Activated CD8-positive, alpha-beta memory T cell treated with anti-CD3 and anti-CD28 coated beads for 36 hours (primary cell): ENCODE results near the gene RSF1. TPM values are rescaled to one million over a fixed set of nuclear protein-coding genes. Genes with fewer than 3 reads are reported as not detected.
"Not testable (repeated sequence)": the region's sequence is repeated elsewhere in the genome, so short reads cannot be mapped to it uniquely, and the experiment has no call there.

Source experiments
- CTCF ChIA-PET: fragments of 350-600 bp; sonication (Branson Sonifier 250); formaldehyde crosslinking; loops from one replicate; lab custom pipeline; 2021; ENCODE audit warnings: antibody characterized with exemption; lab: Charles Lee
- POLR2A ChIA-PET: fragments of 350-600 bp; sonication (Branson Sonifier 250); formaldehyde crosslinking; loops from one replicate; lab custom pipeline; 2021; ENCODE audit warnings: antibody characterized with exemption; lab: Charles Lee
- total RNA-seq, 2 experiments: library from RNA; stranded (reverse); gene quantifications; one replicate each; pipeline ENCODE4 v1.2.3, GENCODE V29; 2021

The RSF1 gene, protein sequence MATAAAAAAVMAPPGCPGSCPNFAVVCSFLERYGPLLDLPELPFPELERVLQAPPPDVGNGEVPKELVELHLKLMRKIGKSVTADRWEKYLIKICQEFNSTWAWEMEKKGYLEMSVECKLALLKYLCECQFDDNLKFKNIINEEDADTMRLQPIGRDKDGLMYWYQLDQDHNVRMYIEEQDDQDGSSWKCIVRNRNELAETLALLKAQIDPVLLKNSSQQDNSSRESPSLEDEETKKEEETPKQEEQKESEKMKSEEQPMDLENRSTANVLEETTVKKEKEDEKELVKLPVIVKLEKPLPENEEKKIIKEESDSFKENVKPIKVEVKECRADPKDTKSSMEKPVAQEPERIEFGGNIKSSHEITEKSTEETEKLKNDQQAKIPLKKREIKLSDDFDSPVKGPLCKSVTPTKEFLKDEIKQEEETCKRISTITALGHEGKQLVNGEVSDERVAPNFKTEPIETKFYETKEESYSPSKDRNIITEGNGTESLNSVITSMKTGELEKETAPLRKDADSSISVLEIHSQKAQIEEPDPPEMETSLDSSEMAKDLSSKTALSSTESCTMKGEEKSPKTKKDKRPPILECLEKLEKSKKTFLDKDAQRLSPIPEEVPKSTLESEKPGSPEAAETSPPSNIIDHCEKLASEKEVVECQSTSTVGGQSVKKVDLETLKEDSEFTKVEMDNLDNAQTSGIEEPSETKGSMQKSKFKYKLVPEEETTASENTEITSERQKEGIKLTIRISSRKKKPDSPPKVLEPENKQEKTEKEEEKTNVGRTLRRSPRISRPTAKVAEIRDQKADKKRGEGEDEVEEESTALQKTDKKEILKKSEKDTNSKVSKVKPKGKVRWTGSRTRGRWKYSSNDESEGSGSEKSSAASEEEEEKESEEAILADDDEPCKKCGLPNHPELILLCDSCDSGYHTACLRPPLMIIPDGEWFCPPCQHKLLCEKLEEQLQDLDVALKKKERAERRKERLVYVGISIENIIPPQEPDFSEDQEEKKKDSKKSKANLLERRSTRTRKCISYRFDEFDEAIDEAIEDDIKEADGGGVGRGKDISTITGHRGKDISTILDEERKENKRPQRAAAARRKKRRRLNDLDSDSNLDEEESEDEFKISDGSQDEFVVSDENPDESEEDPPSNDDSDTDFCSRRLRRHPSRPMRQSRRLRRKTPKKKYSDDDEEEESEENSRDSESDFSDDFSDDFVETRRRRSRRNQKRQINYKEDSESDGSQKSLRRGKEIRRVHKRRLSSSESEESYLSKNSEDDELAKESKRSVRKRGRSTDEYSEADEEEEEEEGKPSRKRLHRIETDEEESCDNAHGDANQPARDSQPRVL (N-terminal part only)
- total RNA-seq = 10 to 100 TPM; 40.5 to 47.6 TPM

DNA sequence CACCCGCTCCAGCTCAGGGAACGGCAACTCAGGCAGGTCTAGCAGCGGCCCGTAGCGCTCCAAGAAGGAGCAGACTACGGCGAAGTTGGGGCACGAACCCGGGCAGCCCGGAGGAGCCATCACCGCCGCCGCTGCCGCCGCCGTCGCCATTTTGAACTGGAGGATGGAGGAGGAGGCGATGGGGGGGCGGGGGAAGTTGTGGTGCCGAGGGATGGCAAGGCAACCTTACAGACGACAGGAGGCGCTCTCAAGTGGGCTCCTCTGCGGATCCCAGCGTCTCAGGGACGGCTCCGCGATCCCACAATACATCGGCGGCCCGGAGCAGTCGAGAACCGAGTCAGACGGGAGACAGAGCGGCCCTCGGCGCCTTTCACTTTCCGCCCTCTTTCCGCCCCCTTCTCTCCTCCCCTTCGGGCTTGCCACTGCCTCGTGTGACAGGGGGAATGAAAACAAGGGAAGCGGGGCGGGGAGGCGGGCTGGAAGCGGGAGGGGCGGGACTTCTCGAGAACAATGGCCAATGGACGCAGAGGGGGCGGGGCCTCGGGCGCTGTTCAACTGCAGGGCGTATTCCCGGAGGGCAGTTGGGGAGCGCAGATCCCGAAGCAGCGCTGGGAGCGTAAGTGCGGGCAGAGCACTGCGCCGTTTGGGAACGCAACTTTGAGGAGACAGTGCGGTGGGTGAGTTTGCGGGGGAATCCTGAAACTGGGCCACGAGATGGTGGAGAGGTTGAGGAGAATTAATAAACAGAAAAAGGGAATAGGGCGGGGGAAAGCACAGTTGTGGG, at the start of gene RSF1, which contains the start of gene AAMDC:
Gene RSF1, minus strand, starts transcription at position 158 of the 784 bp plus-strand sequence. Its CDS starts 8 bp downstream, at position 150.
Gene AAMDC, plus strand, starts transcription at position 580 of the 784 bp plus-strand sequence. CDS start 21,353 bp downstream, outside the sequence.
- ChIA-PET POLR2A (no interaction called here), CTCF (no interaction called here)

- CTCF ChIA-PET = no interaction called here
- POLR2A ChIA-PET = no interaction called here
Measured at GRCh38 chr11:77868744-77869143, 48.2 kb upstream of the RSF1 start.

GRCh38 chr11:77866336-77866735, 45.8 kb upstream of the RSF1 start:
- POLR2A ChIA-PET = no interaction called here
- CTCF ChIA-PET = no interaction called here

DNA sequence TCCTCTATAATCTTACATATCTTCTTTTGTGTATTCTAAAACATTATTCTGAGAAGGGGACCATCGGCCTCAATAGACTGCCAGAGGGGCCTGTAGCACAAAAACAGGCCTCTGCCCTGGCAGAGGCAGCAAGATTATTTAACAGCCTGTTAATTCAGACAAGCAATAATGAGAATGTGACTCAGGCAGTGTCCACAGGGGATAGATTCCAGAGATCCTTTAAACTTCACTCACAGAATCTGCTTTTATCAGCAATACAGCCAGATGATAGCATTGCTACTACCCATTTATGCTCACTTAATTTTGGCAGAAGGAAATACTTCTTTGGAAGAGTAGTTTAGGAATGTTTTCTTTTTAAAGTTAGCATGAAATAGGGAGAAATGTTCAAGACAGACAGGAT, 45.3 kb upstream of the RSF1 start:
- CTCF ChIA-PET = no interaction called here
- POLR2A ChIA-PET = no interaction called here

DNA sequence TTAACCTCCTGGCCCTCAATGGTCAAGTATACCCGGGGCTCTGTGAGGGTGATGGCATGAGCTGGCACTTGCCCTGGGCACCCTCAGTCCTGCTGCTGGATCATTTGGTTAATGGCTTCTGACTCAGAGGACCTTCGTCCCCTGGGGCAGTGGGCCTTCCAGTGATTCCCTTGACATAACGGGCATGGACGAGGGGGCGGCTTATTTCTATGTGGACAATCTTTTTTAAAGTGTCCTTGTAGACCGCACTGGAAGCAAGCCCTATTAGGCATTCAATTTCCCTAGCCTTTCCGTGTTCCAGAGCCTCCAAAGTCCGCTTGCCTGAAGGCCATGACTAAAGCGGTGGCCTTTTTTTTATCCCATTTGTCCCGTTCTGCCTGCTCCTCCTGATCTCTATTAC, 40.9 kb upstream of the RSF1 start:
- POLR2A ChIA-PET, CTCF ChIA-PET: not testable (repeated sequence)

- POLR2A ChIA-PET = not testable (repeated sequence)
- CTCF ChIA-PET = interaction anchor here (0.7 kb wide), 1 partner anchor 389 kb away, joined by 3 read pairs; no protein-coding TSS in a partner anchor
Measured at GRCh38 chr11:77857906-77858457, 37.5 kb upstream of the RSF1 start.

- POLR2A ChIA-PET = no interaction called here
- CTCF ChIA-PET = no interaction called here
Measured at GRCh38 chr11:77854838-77855237, 34.3 kb upstream of the RSF1 start.

DNA sequence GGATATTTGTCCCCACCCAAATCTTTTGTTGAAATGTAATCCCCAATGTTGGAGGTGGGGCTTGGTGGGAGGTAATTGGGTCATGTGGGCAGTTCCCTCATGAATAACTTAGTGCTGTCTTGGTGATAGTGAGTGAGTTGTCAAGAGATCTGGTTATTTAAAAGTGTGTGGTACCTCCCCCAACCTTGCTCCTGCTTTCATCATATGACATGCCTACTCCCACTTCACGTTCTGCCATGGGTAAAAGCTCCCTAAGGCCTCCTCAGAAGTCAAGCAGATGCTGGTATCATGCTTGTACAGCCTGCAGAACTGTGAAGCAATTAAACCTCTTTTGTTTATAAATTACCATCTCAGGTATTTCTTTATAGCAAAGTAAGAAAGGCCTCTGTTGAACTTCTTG, 31.0 kb upstream of the RSF1 start:
- ChIA-PET CTCF (no interaction called here), POLR2A (no interaction called here)

- POLR2A ChIA-PET, CTCF ChIA-PET: not testable (repeated sequence)
Measured at GRCh38 chr11:77843700-77844099, 23.2 kb upstream of the RSF1 start.

- ChIA-PET POLR2A (no interaction called here), CTCF (no interaction called here)
Measured at GRCh38 chr11:77842441-77843121, 22.1 kb upstream of the RSF1 start.

GRCh38 chr11:77833302-77833701, 12.8 kb upstream of the RSF1 start:
- ChIA-PET POLR2A (no interaction called here), CTCF (no interaction called here)

DNA sequence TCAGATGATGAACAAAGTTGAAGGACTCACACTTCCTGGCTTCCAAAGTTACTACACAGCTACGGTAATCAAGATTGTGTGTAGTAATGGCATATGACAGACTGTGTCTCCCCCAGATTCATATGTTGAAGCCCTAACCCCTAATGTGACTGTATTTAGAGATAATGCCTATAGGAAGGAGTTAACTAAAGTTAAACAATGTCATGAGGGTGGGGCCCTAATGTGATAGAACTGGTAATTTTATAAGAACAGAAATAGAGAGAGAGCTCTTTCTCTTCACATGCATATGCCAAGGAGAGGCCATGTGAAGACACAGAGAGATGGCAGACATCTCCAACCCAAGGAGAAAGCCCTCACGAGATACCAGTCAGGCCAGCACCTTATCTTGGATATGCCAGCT, 8.4 kb upstream of the RSF1 start:
- ChIA-PET CTCF (no interaction called here), POLR2A (no interaction called here)

DNA sequence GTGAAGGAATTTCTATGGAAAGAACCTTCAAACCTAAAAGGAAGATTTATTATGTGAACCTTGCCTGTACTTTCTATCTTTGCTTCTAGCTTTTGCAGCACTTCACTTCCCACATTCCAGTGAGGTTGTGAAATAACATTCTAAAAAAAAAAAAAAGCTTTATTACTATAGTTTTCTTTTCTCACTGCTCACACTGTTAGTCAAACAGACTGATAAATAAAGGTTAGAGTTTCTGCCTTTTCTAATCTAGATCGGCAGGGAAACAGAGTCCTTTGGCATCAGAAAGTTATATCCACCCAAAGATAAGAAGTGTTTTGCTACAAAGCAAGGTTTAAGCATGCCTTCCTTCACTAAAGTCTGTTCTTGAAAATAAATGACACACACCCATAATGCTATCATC, 3.3 kb upstream of the RSF1 start:
- ChIA-PET CTCF (no interaction called here), POLR2A (no interaction called here)

- POLR2A ChIA-PET = interaction anchor here (0.6 kb wide), 1 partner anchor 173 kb away, joined by 3 read pairs; the partner anchor contains the start of gene INTS4
Measured at GRCh38 chr11:77822126-77822525, 1.6 kb upstream of the RSF1 start.

DNA sequence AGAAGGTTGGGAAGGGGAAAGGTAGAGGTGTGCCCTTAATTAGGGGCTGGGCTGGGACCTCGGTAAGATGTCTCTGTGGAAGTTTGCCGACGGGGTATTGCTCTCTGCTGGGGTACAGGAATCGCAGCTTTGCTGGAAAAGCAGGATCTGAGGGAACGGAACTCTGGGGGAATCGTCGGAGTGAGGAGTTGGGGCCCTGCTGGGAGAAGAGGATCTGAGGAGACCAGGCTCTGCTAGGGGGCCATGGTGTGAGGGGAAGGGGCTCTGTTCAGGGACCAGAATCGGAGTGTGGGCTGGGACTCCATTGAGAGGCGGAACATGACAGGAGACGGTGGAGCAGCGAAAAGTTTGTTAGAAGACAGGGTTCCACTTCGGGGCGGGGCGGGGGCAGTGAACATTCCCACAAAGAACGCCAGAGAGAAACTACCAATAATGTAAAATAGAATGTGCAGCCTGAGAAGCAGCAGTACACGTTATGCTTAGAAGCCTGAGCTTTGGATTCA, 878 bp upstream of the RSF1 start:
- ChIA-PET CTCF (no interaction called here), POLR2A (interaction anchor here (0.6 kb wide), 1 partner anchor 173 kb away, joined by 3 read pairs; the partner anchor contains the start of gene INTS4)

More at GRCh38 chr11:77822126-77822525, 1.6 kb upstream of the RSF1 start:
- CTCF ChIA-PET = not testable (repeated sequence)

DNA sequence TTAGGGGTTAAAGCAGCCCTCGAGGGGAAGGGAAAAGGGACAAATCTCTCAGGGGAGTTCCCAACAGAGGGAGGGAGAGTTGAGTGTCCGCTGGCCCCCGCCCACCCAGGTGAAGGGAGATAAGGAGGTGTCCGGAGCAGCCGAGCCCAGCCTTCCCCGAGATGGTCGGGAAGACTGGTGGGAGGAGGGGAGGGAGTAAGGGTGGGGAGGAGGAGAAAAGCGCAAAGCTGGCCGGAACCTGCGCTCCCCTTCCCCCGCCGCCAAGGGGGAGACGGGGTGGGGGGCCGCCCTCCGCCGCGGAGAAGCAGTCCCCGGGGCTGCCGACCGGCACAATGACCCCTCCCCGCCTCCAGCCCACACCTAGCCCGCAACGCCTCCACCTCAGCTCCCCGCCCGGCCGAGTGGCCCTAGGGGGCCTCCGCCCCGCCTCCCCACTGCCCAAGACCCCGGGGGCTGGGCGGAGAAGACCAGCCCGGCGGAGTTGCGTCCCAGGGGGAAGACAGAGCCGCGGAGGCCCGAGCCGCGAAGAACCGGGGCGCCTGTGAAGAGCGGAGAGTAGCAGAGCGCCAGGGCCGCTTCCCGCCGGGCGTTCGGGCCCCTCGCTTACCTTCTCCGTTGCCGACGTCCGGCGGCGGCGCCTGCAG, 479 bp downstream of the RSF1 start:
- POLR2A ChIA-PET = no interaction called here
- CTCF ChIA-PET = no interaction called here

GRCh38 chr11:77819411-77819920, 1.1 kb downstream of the RSF1 start:
- ChIA-PET CTCF (no interaction called here), POLR2A (interaction anchor here (1.0 kb wide), 1 partner anchor 176 kb away, joined by 7 read pairs; no protein-coding TSS in a partner anchor)
